NCI-H69 (cell line): ENCODE measurements around the gene ARHGAP8.

Source experiments
- DNase-seq: peaks from one replicate; lab custom pipeline; 2025; lab: John Stamatoyannopoulos, UW

Gene ARHGAP8

DNA sequence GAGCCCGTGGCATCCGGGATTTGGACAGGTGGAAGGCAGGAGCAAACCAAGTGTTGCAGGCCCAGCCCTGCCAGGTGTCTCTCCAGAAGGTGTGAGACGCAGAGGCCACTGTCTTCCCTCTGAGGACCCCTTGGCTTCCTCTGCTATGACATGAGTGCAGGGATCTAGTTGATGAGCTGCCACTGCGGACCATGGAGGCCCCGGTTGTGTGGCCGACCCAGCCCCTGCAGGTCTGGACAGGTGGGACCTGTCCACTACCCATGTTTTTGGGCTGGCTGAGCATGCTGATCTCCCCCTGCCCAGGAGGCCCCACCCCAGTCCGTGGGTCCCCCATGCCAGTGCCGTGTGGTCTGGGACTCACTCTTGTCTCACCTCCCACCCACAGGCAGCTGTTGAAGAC, 27.5 kb upstream of the ARHGAP8 start:
- no peak for DNase-seq

DNA sequence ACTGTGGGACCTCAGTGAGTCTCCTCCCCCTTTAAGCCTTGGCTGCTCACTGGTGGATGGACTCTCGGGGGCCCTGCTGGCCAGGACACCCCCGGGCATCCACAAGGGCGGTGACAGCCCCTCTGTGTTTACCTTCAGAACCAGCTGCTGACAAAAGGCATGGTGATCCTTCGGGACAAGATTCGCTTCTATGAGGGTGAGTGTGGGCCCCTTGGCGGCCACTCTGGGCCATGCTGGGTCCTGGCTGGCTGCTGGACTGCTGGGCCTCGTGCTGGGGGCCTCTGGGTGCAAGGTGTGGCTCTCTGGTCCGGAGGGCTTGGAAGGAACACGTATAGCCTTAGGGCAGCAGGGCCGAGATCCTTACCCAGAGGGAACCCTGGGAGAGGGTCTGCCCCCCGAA, 25.9 kb upstream of the ARHGAP8 start:
- no peak for DNase-seq

DNA sequence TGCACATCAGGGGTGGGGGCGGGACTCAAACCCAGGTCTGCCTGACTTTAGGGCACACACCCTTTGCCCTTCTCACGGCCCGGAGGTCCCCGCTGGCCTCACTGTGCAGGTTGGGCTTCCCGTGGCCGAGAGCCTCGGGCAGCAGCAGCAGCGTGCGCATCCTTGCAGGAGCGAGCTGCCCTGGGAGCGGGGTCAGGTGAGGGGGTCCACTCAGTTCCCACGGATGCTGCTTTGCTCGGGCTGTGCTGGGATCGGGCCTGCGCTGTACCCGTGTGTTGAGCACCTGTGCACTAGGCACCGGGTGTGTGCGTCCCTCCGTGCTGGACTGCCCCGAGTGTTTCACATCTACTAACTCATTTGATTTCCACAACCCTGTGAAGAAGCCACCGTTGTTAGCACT, 25.2 kb upstream of the ARHGAP8 start:
- DNase-seq, result no peak

DNA sequence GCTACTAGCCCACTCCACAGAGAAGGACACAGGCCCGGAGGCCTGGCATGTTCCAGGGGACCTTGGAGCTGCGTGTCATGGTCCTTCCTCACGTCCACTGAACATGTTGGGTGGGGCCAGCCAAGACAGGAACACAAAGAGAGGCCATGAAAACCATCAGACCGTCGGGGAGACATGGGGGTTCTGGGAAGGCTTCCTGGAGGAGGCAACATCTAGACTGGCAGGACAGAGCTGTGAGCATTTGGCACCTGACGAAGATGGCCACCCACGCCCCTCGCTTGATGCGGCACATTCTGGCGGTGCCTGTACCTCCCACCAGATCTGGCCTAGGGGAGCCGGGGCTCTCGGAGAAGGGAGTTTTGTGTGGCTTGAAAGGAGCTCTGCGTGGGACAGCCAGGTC, 24.7 kb upstream of the ARHGAP8 start:
- no peak for DNase-seq

DNA sequence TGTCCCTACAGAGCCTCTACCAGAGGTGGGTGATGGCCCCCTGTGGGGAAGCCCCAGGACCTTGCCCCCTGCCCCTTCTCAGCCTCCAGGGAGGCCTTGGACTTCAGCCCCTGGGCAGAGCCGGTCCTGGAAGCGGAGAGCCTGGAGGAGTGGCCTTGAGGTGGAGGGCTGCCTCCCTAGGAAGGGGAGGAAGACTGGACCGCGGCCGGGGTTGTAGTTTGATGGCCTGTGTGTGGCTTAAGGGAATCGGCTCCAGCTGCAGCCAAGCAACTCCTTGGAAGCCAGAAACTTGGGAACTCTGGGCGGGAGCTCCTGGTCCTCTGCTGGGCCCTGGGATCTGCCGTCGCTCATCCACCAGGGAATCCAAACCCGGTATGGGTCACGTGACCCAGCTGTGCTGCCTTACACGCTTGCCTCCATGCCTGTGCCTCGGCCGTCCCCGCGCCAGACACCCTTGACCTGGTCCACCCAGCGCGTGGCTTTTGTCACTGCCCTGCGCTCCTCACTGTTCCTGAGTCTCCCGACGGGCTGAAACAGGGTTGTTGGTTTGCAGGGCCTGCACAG, 23.5 kb upstream of the ARHGAP8 start:
- no peak for DNase-seq

DNA sequence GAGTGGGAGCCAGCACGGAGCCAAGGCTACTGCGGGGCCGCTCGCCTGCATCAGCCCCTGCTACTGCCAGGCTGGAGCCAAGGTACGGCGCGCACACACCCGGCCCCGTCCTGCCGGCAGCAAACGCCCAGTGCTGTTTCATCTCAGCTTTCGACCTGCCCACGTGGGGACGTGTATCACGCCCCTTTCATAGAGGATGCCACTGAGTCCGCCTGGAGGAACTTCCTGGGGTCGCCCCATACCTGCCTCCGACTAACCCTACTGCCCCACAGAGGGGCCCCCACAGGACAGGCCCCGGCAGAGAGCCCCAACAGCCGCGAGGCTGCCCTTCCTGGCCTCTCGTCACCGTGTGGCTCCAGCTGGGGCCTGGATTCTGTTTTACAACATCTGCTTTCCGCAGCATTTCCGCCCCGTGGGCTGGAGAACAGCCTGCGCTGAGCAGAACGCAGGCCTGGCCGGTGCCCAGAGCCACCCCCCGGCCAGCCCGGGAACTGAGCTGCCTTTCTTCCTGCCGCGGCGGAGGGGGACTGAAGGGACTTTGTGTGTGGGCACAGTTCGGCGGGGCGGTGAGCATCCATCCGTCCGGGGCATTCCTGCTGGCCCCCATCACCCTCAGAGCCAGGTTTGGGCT, 22.9 kb upstream of the ARHGAP8 start:
- DNase-seq, result no peak

DNA sequence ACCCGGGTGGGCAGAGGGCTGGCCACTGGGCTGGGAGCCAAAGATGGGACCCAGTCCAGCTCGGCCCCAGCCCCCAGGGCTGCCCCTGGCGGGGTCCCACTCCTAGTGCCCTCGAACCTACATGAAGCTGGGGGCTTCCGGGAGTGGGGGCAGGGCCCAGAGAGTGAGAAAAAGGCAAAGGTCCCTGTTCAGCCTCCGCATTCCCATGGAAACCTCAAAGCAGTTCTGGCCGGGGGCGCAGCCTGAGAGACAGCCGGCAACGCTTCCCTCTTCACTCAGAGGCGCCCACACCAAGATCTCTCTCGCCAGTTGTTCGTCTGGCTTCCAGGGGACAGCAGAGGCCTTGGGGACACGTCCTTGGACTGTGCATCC, 22.4 kb upstream of the ARHGAP8 start:
- DNase-seq, result no peak

DNA sequence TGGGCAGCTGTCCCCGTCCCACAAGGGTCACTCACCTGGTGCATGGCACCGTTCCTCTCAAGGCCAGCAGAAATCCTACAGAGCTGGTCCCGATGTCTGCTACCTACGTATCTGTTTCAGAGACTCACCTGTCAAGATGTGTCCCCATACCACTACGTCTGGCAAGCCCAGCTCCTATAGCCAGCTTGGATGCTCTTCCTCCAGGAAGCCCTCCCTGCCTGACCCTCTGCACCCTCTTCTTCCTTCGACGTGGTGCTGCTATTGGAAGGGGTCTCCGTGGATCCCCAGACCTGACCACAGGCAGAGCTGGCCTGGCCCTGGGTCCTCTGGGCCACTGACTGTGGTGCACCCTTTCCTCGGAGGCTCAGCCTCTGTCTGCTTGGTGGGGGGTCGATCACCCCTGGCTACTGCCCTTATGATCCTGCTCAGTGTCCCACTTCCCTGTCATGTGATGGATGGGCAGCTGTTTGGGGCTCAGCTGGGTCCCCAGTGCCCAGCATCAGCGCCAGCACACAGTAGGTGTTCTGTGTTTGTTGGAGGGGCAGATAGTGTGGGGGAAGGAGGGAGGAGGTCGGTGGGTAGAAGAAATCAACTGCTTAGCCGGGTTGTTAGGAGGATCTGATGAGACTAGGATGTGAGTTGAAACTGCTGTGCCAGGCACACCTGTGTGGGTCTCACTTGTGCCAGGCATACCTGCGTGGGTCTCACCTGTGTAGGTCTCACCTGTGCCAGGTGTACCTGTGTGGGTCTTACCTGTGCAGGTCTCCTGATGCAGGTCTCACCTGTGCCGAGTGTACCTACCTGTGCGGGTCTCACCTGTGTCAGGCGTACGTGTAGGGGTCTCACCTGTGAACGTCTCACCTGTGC, 21.7 kb upstream of the ARHGAP8 start:
- no peak for DNase-seq

DNA sequence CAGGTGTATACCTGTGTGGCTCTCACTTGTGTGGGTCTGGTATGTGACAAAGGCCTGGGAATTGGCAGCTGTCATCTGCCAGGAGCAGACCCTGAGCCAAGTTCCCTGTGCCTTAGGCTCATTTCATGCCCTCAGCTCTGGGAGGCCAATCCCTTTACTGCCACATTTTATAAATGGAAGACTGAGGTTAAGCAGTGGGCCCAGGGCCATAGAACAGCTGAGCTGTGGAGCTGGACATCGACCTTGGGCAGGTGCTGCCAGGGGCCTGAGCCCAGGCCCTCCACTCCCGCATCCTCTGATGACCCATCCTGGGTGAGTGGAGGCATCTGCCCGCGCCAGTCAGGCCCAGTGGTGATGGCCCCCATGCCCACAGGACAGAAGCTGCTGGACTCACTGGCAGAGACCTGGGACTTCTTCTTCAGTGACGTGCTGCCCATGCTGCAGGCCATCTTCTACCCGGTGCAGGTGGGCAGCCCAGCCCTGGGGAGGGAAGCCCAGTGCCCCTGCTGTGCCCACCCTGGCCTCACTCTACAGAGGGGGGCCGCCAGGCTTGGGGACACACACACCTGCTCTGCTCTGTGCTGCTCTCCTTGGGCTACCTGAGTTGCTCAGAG, 20.9 kb upstream of the ARHGAP8 start:
- no peak for DNase-seq

DNA sequence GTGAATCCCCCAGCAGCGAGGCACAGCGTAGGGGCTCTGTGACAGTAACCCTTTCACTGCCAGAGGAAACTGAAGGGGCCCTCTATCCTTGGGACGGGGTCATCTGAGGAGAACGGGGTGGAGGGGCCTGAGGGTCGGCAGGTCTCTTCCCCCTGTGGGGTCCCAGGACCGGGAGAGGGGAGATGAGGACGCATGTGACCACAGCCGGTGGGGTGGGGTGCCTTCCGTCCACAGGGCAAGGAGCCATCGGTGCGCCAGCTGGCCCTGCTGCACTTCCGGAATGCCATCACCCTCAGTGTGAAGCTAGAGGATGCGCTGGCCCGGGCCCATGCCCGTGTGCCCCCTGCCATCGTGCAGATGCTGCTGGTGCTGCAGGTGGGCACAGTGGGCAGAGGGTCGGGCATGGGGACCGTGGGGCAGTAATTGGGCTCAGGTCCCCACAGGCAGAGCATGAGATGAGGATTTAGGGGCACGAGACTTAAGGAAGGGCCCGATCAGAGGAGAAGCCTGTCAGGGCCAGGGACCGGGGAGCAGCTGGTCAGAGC, 20.3 kb upstream of the ARHGAP8 start:
- no peak for DNase-seq

DNA sequence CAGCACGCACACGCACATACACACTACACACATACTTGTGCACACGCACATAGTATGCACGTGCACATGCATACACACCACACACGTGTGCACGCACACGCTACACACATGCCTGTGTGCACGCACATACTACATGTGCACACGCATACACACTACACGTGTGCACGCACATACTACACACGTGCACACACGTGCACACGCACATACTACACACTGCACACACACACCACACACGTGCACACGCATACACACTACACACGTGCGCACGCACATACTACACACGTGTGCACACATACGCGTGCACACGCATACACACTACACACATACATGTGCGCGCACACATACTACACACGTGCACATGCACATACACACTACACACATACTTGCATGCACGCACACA, 19.7 kb upstream of the ARHGAP8 start:
- DNase-seq, result no peak

DNA sequence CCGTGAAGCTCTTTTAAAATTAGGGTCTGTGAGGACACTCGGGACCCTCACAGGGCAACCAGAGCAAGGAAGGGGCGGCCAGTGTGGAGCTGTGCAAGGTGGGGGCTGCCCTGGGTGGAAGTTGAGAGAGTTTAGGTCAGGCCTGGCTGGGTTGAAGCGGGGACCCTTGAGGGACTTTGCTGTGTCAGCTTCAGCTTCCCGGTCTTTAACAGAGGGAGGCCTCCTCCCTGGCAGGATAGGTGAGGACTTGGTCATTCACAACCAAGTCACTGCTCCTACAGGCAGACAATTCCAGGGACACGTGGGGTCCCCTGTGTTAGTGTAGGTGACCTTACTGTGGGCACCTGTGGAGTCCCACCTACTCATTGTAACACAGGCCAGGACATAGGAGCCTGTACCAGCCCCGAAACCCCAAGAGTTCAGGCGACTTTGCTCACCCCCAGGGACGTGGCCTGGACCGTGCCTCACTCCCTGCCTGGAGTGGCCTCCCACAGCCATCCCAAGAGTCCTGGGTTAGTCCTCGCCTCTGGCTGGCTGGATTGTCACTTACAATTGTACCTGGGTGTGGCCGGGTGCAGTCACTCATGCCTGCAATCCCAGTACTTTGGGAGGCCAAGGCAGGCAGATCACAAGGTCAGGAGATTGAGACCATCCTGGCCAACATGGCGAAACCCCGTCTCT, 18.8 kb upstream of the ARHGAP8 start:
- no peak for DNase-seq

DNA sequence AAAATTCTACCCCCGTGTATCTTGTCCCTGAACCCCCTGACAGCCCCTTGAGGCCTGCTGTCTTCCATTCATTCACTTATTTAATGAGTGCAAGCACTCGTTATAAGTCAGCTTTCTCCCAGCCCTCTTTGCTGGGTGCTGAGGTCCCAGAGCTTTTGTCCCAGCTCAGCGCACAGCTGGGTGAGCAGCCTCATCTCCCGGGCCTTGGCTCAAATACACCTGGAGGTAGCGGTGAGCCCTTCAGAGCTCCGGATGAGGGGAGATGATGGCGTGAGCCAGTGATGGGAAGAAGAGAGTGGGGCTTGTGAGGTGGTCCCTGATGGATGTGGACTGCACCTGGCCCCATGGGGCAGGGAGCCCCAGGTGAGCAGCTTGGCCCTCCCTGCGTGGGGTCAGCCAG, 18.1 kb upstream of the ARHGAP8 start:
- DNase-seq, result no peak

DNA sequence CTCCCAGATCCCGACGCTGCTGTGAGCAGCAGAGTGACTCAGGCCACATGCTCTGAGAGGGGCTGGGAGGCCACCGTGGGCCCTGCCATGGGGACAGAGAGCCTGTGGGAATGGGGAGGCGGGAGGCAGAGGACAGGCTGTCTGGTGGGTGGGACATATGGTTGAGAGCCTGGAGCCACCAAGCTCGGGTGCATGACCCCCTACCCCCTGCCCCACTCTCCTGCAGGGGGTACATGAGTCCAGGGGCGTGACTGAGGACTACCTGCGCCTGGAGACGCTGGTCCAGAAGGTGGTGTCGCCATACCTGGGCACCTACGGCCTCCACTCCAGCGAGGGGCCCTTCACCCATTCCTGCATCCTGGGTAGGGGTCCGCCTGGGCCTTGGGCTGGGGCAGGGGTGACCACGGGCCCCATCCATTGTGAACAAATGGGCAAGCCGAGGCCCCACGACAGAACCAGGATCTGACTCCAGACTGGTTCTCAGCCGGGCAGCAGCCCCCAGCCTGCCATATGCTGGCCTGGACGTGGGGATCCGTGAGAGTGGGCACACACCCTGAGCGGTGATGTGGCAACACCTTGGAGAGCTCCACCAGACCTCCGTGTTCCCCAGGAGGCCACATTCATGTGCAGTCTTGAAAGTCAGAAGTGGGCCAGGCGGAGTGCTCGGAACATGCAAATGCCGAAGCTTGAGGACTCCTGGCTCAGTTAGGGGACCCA, 17.4 kb upstream of the ARHGAP8 start:
- no peak for DNase-seq

DNA sequence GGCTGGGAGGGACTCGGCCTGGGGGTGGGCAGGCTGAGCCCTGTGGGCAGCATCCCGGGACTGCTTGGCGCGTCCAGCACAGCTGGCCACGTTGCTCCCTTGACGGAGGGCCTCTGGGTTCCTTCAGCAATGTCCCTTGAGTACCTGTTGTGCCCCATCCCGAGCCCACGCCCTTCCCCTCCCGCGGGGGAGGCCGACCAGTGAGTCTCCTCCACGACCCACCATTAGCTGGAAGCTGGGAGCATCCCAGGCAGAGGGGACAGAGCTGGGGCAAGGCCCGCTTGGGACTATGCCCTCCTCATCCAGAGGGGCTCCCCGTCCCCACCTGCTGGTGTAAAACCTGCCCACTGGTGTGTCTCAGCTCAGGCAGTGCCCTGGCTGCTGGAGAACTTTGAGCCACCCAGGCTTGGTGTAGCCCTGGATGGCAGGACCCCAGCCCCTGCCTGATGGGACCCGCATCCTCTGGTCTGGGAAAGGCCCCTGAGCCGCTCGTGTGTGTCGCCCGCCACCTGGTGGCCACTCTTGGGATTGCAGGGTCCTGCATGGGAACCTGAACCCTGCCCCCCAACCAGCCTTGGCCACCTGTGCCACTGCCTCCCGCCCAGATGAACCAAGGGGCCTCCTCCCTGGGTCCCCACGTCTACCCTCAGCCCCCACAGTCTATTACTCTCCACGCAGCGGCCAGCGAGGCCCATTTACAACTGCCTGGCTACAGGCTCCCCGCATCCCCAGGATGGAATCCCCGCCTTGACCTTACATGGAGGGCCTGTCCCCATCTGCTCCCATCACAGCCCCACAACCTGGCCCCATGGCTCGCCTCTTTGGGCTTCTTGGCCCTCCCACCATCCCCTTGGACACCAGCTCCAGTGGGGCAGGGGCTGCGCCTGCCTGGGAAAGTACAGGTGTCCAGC, 16.6 kb upstream of the ARHGAP8 start:
- peak; percentile 63 for DNase-seq

DNA sequence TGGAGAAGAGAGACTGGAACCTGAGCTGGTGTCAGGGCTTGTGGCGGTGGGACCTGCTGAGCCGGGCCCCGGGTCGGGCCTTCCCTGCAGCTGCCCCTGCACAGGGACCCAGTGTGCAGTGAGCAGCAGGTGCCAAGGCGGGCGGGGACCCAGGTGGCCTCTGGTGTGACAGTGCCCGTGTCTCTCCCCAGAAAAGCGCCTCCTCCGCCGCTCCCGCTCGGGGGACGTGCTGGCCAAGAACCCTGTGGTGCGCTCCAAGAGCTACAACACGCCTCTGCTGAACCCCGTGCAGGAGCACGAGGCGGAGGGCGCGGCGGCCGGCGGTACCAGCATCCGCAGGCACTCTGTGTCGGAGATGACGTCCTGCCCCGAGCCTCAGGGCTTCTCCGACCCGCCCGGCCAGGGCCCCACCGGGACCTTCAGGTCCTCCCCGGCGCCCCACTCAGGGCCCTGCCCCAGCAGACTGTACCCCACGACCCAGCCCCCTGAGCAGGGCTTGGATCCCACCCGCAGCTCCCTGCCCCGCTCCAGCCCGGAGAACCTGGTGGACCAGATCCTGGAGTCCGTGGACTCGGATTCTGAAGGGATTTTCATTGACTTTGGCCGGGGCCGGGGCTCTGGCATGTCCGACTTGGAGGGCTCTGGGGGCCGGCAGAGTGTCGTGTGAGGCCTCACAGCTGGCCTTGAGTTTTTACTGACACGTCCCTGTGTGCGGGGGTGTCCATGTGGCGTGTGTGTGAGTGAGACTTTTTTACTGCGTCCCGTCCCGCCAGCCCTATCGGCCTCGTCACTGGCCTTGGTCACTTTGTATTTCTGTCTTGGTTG, 15.6 kb upstream of the ARHGAP8 start:
- DNase-seq, result peak; percentile 14

DNA sequence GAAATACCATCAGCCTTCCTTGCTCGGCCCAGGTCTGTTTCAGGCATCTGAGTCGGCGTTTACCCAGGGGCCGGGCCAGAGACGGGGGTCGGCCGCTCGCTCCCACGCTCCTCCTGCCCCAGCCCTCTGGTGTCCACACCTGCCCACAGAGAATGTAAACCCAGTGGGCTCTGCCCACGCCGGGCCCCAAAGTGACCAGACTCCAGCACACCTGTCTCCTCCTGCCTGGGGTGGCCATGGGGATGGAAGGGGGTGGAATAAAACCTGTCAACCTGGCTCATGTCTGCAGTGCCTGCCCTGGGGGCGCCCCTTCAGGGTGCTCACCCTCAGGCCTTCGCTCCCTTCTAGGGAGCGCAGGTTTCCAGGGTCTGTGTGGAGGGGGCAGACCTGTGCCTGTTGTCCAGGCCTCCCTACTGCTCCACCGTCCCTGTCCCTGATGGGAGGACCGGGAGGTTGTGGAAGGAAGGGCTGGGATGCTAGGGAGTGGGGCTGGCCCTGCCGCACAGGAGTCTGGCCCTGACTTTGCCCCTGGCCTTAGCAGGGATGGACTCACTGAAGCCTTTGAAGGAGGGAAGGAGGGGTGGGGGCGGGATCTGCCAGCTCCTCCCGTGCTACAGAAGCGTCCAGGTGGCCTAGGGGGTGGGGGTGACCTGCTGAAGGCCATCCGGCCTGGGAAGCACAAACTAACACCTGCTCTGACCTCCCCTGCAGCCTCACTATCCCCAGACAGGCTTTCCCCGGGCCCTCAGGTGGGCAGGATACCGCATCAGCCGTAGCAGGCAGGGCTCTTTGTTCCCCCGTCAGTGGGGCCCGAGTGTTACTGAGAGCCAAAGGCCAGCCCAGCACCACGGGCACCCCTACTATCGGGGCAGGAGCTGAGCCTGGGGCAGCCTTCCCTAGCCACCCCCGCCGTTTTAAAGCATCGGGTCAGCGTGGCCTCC, 14.7 kb upstream of the ARHGAP8 start:
- no peak for DNase-seq

DNA sequence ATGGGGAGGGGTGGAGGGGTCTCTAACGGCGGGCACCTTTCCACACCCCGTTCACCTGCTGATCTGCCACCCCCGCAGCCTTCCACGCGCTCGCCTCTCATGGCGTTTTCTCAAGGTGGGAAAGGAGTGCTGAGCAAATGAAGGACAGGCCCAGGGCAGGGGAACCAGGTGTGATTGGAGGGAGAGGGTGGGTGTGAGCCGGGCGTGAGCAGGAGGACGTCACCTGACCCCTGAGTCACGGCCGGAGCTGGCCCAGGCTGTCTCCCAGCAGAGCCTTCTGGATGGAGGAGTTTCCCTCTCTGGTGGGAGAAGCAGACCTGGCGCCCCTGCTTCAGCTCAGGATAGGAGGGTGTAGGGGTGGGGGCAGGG, 14.0 kb upstream of the ARHGAP8 start:
- DNase-seq, result no peak
